Coronary artery (tissue), 2 donors: ENCODE measurements around the gene CFAP45.
A peak's percentile ranks its signal among the peaks of the same experiment; 100 is the strongest.

Experiments used
- DNase-seq: peaks from one replicate; pipeline ENCODE4 v3.0.0-alpha.2; 2017; ENCODE audit warnings: low spot score
- H3K27ac ChIP-seq, 2 donors: fragments of 200-600 bp; sonication (generic); one replicate each; pipeline ENCODE4 v1.5.1; 2016 to 2019
- H3K4me3 ChIP-seq: fragments of 200-600 bp; sonication (generic); 2 replicates; pipeline ENCODE4 v1.5.1; 2016; ENCODE audit warnings: mild to moderate bottlenecking, moderate library complexity
- CTCF ChIP-seq: fragments of 200-600 bp; sonication (generic); IDR thresholded peaks from one replicate; pipeline ENCODE4 v1.5.1; 2019; ENCODE audit warnings: antibody characterized with exemption

The CFAP45 gene

GRCh38 chr1:159830722-159831121, 69.2 kb downstream of the CFAP45 start:
- Histone ChIP-seq H3K4me3 (no peak overlapping the region), H3K27ac (no peak overlapping the region)
- TF ChIP-seq CTCF, result no peak
- no peak for DNase-seq

GRCh38 chr1:159829822-159830465, 70.0 kb downstream of the CFAP45 start:
- Histone ChIP-seq H3K27ac (no peak overlapping the region), H3K4me3 (no peak overlapping the region)
- no peak for DNase-seq
- TF ChIP-seq CTCF, result no peak

- Histone ChIP-seq H3K27ac (no peak overlapping the region), H3K4me3 (no peak overlapping the region)
- no peak for TF ChIP-seq CTCF
- DNase-seq, result no peak
Measured at GRCh38 chr1:159829273-159829634, 70.7 kb downstream of the CFAP45 start.

GRCh38 chr1:159828581-159829272, 71.2 kb downstream of the CFAP45 start:
- peak overlapping the region; percentile 28 for H3K4me3 ChIP-seq
- DNase-seq, result no peak
- no peak for TF ChIP-seq CTCF
- H3K27ac ChIP-seq, result peak overlapping the region in 1 of 2 donors; percentile 40

- Histone ChIP-seq H3K4me3 (peak overlapping the region; percentile 28), H3K27ac (peak overlapping the region in 1 of 2 donors; percentile 40)
- DNase-seq, result no peak
- no peak for TF ChIP-seq CTCF
Measured at GRCh38 chr1:159828176-159828575, 71.8 kb downstream of the CFAP45 start.

GRCh38 chr1:159827549-159827948, 72.4 kb downstream of the CFAP45 start:
- DNase-seq, result no peak
- TF ChIP-seq CTCF, result no peak
- peak overlapping the region; percentile 42 for H3K4me3 ChIP-seq
- peak overlapping the region in 1 of 2 donors; percentile 45 for H3K27ac ChIP-seq

- H3K4me3 ChIP-seq, result peak overlapping the region; percentile 42
- TF ChIP-seq CTCF, result no peak
- peak overlapping the region in 1 of 2 donors; percentile 45 for H3K27ac ChIP-seq
- no peak for DNase-seq
Measured at GRCh38 chr1:159827102-159827490, 72.9 kb downstream of the CFAP45 start.
